OCI-LY7 (cell line): ENCODE data around the gene MYO1B. TPM values are rescaled to one million over a fixed set of nuclear protein-coding genes. Genes with fewer than 3 reads are reported as not detected.

Source experiments
- BruUV-seq: library from RNA; stranded (reverse); fragments of 400-500 nt; replicated peaks from 2 replicates; lab custom pipeline; 2021; lab: Mats Ljungman, UMichigan
- CTCF ChIA-PET: fragments of 300-600 bp; sonication (Branson Sonifier 250); formaldehyde crosslinking; loops from one replicate; lab custom pipeline; 2022; ENCODE audit warnings: antibody characterized with exemption; ENCODE audit not compliant: unreplicated experiment; lab: Charles Lee
- POLR2A ChIA-PET: fragments of 300-600 bp; sonication (Branson Sonifier 250); formaldehyde crosslinking; loops from one replicate; lab custom pipeline; 2022; ENCODE audit warnings: antibody characterized with exemption; lab: Charles Lee
- DNase-seq: peaks from one replicate; pipeline ENCODE4 v3.0.0-alpha.2; 2015; ENCODE audit warnings: low spot score
- H2AFZ ChIP-seq: fragments of 200-600 bp; sonication (generic), shearing (Covaris generic); 2 replicates; pipeline ENCODE4 v1.6.1; 2014; ENCODE audit warnings: mild to moderate bottlenecking, antibody characterized with exemption, low read length, moderate library complexity
- H3K27ac ChIP-seq: fragments of 200-600 bp; sonication (generic); 2 replicates; pipeline ENCODE4 v1.5.1; 2014; ENCODE audit warnings: mixed run types, low read depth, mild to moderate bottlenecking, moderate library complexity, low read length, inconsistent platforms; ENCODE audit not compliant: poor library complexity, severe bottlenecking
- H3K36me3 ChIP-seq: fragments of 200-600 bp; sonication (generic); 2 replicates; pipeline ENCODE4 v1.6.1; 2014; ENCODE audit warnings: mild to moderate bottlenecking, antibody characterized with exemption, low read length, moderate library complexity, mixed read lengths; ENCODE audit not compliant: insufficient read depth
- H3K4me1 ChIP-seq: fragments of 200-600 bp; sonication (generic); 2 replicates; pipeline ENCODE4 v1.5.1; 2014; ENCODE audit warnings: mild to moderate bottlenecking, low read length; ENCODE audit not compliant: insufficient read depth, poor library complexity, severe bottlenecking
- H3K4me2 ChIP-seq: fragments of 200-600 bp; sonication (generic); 2 replicates; pipeline ENCODE4 v1.6.1; 2014; ENCODE audit warnings: mild to moderate bottlenecking, low read length
- H3K4me3 ChIP-seq: fragments of 200-600 bp; sonication (generic); 2 replicates; pipeline ENCODE4 v1.5.1; 2014; ENCODE audit warnings: mild to moderate bottlenecking, low read depth, low read length; ENCODE audit not compliant: poor library complexity, severe bottlenecking
- H3K79me2 ChIP-seq: fragments of 200-600 bp; sonication (generic); 2 replicates; pipeline ENCODE4 v1.6.1; 2016; ENCODE audit warnings: low read depth, mild to moderate bottlenecking, low read length, moderate library complexity, mixed read lengths; ENCODE audit not compliant: insufficient read depth
- H3K9me2 ChIP-seq: fragments of 200-600 bp; sonication (generic); 2 replicates; pipeline ENCODE4 v1.6.1; 2016; ENCODE audit warnings: mild to moderate bottlenecking, low read length, mixed read lengths; ENCODE audit not compliant: insufficient read depth
- H3K9me3 ChIP-seq: fragments of 200-600 bp; sonication (generic); 2 replicates; pipeline ENCODE4 v1.6.1; 2014; ENCODE audit warnings: mild to moderate bottlenecking, mixed run types, low read length, mixed read lengths
- H4K20me1 ChIP-seq: fragments of 200-600 bp; sonication (generic); 2 replicates; pipeline ENCODE4 v1.6.1; 2014; ENCODE audit warnings: mild to moderate bottlenecking, antibody characterized with exemption, low read length, moderate library complexity, mixed read lengths; ENCODE audit not compliant: insufficient read depth
- EZH2phosphoT487 ChIP-seq: fragments of 200-600 bp; sonication (generic); IDR thresholded peaks from 2 replicates; pipeline ENCODE4 v1.6.1; 2018; ENCODE audit warnings: low read depth, borderline replicate concordance, mild to moderate bottlenecking, mixed run types, antibody characterized with exemption, low read length, moderate library complexity, mixed read lengths
- intact Hi-C: fragments of 100-400 bp; cut with micrococcal nuclease; formaldehyde crosslinking; loops from one replicate; pipeline ENCODE4 v1.10.0; 2022; ENCODE audit not compliant: unreplicated experiment
- total RNA-seq, 2 experiments: library from RNA; depleted of rRNA in 1 of 2; stranded (reverse); fragments of >200 nt in 1 of 2; shearing (Covaris generic) in 1 of 2; gene quantifications; 2 replicates each; pipeline ENCODE4 v1.2.3, GENCODE V29; 2014 to 2022
- TF ChIP-seq, protein P1 (sequence below): fragments of 200-600 bp; sonication (generic); conservative IDR thresholded peaks from 2 replicates; pipeline ENCODE4 v1.5.1; 2014; ENCODE audit warnings: mild to moderate bottlenecking, antibody characterized with exemption, low read length, moderate library complexity, mixed read lengths

MYO1B gene
- total RNA-seq, 2 experiments from 2014 or later = not detected

DNA sequence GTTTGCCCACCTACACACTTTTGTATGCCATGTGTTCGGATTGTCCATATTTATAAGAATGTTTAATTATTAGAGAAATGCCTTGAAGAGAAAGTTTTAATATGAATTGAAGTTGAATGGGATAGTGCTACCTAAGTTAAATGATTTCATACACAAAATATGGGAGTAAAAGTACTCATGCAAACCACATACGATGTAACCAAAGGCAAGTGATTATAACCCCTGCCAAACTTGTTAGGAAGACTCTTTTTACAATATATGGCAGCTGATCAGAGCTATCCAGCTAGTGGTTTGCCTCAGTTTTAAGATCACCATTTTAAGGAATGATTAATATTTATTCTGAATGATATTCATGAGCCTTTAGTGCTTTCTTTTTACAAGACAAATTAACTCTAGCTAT lies 106.7 kb downstream of the MYO1B start:
- no TSS peak for BruUV-seq
- Histone ChIP-seq H3K79me2 (no peaks in the 10 kb centered on the region), H3K4me2 (no peak overlapping the region), H4K20me1 (no peaks in the 10 kb centered on the region), H3K36me3 (no peaks in the 10 kb centered on the region), H3K9me2 (no peaks in the 10 kb centered on the region), H3K9me3 (no peaks in the 10 kb centered on the region), H3K27ac (no peak overlapping the region), H3K4me3 (no peak overlapping the region), H3K4me1 (no peaks in the 10 kb centered on the region), H2AFZ (no peak overlapping the region)
- CTCF ChIA-PET = no interaction called here
- TF ChIP-seq EZH2phosphoT487 = no peak
- TF ChIP-seq, protein P1, sequence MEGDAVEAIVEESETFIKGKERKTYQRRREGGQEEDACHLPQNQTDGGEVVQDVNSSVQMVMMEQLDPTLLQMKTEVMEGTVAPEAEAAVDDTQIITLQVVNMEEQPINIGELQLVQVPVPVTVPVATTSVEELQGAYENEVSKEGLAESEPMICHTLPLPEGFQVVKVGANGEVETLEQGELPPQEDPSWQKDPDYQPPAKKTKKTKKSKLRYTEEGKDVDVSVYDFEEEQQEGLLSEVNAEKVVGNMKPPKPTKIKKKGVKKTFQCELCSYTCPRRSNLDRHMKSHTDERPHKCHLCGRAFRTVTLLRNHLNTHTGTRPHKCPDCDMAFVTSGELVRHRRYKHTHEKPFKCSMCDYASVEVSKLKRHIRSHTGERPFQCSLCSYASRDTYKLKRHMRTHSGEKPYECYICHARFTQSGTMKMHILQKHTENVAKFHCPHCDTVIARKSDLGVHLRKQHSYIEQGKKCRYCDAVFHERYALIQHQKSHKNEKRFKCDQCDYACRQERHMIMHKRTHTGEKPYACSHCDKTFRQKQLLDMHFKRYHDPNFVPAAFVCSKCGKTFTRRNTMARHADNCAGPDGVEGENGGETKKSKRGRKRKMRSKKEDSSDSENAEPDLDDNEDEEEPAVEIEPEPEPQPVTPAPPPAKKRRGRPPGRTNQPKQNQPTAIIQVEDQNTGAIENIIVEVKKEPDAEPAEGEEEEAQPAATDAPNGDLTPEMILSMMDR = no peak
- intact Hi-C loops = no loop called here
- POLR2A ChIA-PET = no interaction called here
- no peak for DNase-seq

DNA sequence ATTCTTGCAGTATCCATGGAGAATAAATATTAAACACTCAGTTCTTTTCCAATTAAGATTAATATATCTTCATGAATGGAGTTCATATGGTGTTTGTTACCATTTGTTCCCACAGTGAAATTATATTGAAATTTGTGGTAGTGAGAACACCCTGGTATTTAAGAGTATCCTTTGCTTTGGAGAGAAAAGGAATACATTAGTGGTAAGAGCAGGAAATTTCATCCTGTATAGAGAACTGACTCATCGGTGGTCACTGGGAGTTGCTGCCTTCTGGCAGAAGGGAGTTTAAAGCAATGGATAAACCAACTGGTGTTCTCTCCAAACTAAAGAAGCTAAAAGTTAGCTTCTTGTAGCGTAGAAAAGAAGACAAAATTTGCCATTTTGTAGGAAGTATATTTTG lies 107.3 kb downstream of the MYO1B start:
- no peaks in the 10 kb centered on the region for H3K9me2 ChIP-seq
- no peaks in the 10 kb centered on the region for H3K79me2 ChIP-seq
- BruUV-seq = no TSS peak
- intact Hi-C loops = no loop called here
- H4K20me1 ChIP-seq = no peaks in the 10 kb centered on the region
- CTCF ChIA-PET = no interaction called here
- no peak overlapping the region for H3K4me2 ChIP-seq
- DNase-seq = no peak
- TF ChIP-seq, protein P1 = no peak
- TF ChIP-seq EZH2phosphoT487 = no peak
- H3K4me3 ChIP-seq = no peak overlapping the region
- no peaks in the 10 kb centered on the region for H3K4me1 ChIP-seq
- H3K27ac ChIP-seq = no peak overlapping the region
- H3K36me3 ChIP-seq = no peaks in the 10 kb centered on the region
- H3K9me3 ChIP-seq = no peaks in the 10 kb centered on the region
- POLR2A ChIA-PET = no interaction called here
- H2AFZ ChIP-seq = no peak overlapping the region

DNA sequence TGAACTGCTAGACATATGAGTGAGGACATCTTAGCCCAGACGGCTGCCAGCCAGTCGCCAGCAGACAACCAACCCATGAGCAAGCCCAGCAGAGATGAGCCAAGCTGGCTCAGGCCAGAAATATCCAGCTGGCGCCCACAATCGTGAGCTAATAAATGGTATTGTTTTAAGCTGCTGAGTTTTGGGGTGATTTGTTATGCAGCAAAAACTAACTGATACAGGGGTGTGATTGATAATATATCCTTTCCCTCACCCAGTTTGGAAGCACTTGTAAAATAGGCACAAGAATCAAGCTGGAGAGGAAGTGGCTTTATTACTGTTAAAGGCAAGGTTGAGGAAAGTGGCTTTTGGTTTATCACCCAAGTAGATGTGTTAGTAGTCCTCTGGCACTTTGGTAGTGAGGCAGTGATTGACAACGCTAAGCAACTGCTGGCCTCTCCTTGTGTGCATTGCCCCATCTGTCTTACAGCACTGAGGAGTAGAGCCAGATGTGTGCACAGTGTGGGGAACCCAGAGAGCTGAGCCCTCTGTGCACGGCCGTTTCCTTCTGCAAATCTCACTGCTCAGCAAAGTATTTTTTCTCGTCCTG lies 110.1 kb downstream of the MYO1B start:
- intact Hi-C loops = no loop called here
- no peak for DNase-seq
- Histone ChIP-seq H3K4me1 (no peaks in the 10 kb centered on the region), H3K27ac (no peak overlapping the region), H3K4me2 (no peak overlapping the region), H3K4me3 (no peak overlapping the region), H2AFZ (no peak overlapping the region), H3K79me2 (no peaks in the 10 kb centered on the region), H3K36me3 (no peaks in the 10 kb centered on the region), H4K20me1 (no peaks in the 10 kb centered on the region), H3K9me2 (no peaks in the 10 kb centered on the region), H3K9me3 (no peaks in the 10 kb centered on the region)
- BruUV-seq = no TSS peak
- ChIA-PET POLR2A (interaction anchor here (0.5 kb wide), 1 partner anchor 41 kb away, joined by 3 read pairs; no protein-coding TSS in a partner anchor), CTCF (no interaction called here)
- no peak for TF ChIP-seq EZH2phosphoT487
